ENCODE measurements around the gene CCDC159.
"Not testable (repeated sequence)": the region's sequence is repeated elsewhere in the genome, so short reads cannot be mapped to it uniquely, and the experiment has no call there.

The CCDC159 gene

GRCh38 chr19:11330127-11330526 is 16.2 kb upstream of the CCDC159 start:
- H3K4me3 ChIP-seq: no peak overlapping the region
- TF ChIP-seq, protein P1, sequence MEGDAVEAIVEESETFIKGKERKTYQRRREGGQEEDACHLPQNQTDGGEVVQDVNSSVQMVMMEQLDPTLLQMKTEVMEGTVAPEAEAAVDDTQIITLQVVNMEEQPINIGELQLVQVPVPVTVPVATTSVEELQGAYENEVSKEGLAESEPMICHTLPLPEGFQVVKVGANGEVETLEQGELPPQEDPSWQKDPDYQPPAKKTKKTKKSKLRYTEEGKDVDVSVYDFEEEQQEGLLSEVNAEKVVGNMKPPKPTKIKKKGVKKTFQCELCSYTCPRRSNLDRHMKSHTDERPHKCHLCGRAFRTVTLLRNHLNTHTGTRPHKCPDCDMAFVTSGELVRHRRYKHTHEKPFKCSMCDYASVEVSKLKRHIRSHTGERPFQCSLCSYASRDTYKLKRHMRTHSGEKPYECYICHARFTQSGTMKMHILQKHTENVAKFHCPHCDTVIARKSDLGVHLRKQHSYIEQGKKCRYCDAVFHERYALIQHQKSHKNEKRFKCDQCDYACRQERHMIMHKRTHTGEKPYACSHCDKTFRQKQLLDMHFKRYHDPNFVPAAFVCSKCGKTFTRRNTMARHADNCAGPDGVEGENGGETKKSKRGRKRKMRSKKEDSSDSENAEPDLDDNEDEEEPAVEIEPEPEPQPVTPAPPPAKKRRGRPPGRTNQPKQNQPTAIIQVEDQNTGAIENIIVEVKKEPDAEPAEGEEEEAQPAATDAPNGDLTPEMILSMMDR (IDR thresholded peaks at IDR 0.05): no peak
- DNase-seq (ENCODE audit: low spot score): no peak
- no peak overlapping the region for H3K27ac ChIP-seq

GRCh38 chr19:11331502-11331901 is 14.8 kb upstream of the CCDC159 start:
- no peak overlapping the region for H3K4me3 ChIP-seq
- TF ChIP-seq, protein P1 (IDR thresholded peaks at IDR 0.05): no peak
- H3K27ac ChIP-seq: no peak overlapping the region
- DNase-seq (ENCODE audit: low spot score): no peak

DNA sequence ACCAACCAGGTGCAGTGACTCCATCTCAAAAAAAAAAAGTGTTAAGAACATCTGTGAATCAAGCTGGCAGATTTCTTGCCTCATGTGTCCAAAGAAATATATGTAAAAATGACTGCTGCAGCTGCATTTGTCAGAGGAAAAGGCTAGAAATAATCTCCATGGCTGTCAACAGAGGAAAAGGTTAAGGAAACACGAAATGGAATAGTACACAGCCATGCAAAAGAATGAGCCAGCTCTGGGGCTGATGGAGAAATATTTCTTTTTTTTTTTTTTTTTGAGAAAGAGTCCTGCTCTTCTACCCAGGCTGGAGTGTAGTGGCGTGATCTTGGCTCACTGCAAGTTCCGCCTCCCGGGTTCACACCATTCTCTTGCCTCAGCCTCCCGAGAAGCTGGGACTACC is 13.5 kb upstream of the CCDC159 start:
- no peak for DNase-seq (ENCODE audit: low spot score)
- TF ChIP-seq, protein P1 (IDR thresholded peaks at IDR 0.05): no peak
- Histone ChIP-seq H3K27ac (no peak overlapping the region), H3K4me3 (no peak overlapping the region)

GRCh38 chr19:11333838-11334237 is 12.5 kb upstream of the CCDC159 start:
- H3K4me3 ChIP-seq; DNase-seq (ENCODE audit: low spot score); H3K27ac ChIP-seq: not testable (repeated sequence)

DNA sequence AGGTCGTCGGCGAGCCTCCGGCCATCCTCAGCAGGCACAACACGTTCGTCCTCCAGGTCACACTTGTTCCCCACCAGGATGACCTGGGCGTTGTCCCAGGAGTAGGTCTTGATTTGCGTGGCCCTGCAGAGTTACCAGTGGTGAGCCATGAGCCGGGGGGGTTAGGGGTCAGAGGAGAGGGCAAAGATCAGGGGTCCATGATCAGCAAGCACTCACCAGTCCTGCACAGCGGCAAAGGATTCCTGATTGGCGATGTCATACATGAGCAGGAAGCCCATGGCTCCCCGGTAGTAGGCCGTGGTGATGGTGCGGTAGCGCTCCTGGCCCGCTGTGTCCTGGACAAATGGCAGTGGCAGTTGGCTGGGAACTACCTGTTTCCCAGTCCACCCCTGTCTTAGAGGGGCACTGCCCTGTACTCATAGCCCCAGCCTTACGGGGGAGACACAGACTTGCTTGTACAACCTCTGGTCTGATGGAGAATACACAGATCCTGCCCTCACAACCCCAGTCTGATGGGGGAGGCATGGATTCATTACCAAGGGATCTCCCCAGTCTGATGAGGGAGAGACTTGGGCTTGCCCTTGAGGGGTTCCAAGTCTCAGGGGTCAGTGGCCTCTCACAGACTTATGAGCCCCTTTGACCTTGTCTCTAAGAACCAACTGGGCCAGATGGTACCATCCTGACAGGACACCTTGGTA is 10.7 kb upstream of the CCDC159 start:
- DNase-seq (ENCODE audit: low spot score): no peak
- Histone ChIP-seq H3K4me3 (no peak overlapping the region), H3K27ac (no peak overlapping the region)
- TF ChIP-seq, protein P1 (IDR thresholded peaks at IDR 0.05): no peak

DNA sequence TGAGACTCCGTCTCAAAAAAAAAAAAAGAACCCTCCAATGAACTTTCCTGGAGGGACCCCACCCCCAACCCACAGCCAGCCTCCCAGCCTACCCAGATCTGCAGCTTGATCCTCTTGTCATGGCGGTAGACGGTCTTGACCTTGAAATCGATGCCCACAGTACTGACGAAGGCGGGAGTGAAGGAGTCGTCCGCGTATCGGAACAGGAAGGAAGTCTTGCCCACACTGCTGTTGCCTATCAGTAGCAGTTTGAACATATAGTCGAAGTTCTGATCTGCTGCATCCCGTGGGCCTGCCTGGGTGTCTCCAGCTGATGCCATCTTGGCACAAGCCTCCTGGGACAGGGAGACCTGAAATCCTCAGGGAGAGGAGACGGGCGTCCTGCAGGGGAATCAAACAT is 9.2 kb upstream of the CCDC159 start:
- TF ChIP-seq, protein P1 (IDR thresholded peaks at IDR 0.05): no peak
- Histone ChIP-seq H3K27ac (no peak overlapping the region), H3K4me3 (no peak overlapping the region)
- no peak for DNase-seq (ENCODE audit: low spot score)

DNA sequence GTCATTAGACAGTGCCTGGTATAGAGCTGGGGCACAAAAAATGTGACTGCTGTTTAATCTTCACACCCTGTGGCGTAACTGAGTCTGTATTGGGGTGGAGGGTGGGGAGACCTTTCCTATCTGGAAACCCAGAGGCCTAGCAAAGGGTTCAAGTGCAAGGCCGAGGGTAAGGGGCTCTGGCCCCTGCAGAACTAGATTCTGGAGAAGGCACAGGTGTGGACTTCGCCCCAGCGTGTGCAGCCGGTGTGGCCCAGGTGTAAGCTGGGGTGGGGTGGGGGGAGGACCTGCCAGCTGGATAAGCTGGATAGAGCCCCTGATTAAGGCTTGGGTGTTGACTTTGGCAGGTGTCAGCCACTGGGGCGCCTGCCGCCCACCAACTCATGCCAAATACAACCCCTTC is 8.2 kb upstream of the CCDC159 start:
- TF ChIP-seq, protein P1 (IDR thresholded peaks at IDR 0.05): no peak
- H3K27ac ChIP-seq: peak overlapping the region; percentile 82 to 87
- H3K4me3 ChIP-seq: peak overlapping the region; percentile 97
- no peak for DNase-seq (ENCODE audit: low spot score)
